PC-9 (cell line): ENCODE results near the gene CLCN1.

Experiments
- EZH2 ChIP-seq: fragments of 200-600 bp; sonication (generic); IDR thresholded peaks from 2 replicates; pipeline ENCODE4 v1.8.0; 2017; ENCODE audit warnings: antibody characterized with exemption, low read depth
- TF ChIP-seq, protein P1 (sequence below): fragments of 200-600 bp; sonication (generic); conservative IDR thresholded peaks from 2 replicates; pipeline ENCODE4 v1.6.1; 2017; ENCODE audit warnings: mixed run types, antibody characterized with exemption, mild to moderate bottlenecking, moderate library complexity

DNA sequence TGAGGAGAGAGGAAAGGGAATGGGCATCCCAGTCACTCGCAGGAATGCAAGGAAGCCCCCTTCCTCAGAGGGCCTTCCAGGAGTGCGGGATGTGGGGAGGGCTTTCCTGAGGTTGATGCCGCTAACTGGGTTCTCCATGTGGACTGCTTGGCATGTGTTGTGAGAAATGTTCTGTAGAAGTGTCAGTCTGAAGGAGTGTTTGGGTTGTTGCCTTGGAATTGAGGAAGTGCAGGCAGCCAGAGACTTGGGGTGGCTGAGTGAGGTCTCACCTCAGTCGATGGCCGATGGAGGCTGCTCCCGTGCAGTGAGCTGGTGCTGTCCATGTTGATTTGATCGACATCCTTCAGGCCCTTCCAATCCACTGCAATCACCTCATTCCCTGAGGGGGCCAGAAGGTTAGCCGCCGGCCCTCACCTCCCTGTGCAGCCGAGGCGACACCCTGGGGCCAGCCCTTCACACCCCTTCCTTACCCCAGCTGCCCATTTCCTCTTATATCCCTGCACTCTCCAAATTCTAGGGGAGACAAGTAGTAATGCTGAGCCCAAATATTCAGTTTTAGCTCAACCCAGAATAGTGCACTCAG is 44.0 kb downstream of the CLCN1 start:
- TF ChIP-seq, protein P1, sequence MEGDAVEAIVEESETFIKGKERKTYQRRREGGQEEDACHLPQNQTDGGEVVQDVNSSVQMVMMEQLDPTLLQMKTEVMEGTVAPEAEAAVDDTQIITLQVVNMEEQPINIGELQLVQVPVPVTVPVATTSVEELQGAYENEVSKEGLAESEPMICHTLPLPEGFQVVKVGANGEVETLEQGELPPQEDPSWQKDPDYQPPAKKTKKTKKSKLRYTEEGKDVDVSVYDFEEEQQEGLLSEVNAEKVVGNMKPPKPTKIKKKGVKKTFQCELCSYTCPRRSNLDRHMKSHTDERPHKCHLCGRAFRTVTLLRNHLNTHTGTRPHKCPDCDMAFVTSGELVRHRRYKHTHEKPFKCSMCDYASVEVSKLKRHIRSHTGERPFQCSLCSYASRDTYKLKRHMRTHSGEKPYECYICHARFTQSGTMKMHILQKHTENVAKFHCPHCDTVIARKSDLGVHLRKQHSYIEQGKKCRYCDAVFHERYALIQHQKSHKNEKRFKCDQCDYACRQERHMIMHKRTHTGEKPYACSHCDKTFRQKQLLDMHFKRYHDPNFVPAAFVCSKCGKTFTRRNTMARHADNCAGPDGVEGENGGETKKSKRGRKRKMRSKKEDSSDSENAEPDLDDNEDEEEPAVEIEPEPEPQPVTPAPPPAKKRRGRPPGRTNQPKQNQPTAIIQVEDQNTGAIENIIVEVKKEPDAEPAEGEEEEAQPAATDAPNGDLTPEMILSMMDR = no peak
- no peak for TF ChIP-seq EZH2
